ENCODE data around the gene PALM.
A peak's percentile ranks its signal among the peaks of the same experiment; 100 is the strongest.
"Not testable (repeated sequence)": the region's sequence is repeated elsewhere in the genome, so short reads cannot be mapped to it uniquely, and the experiment has no call there.

The PALM gene

GRCh38 chr19:708154-709143 lies at the start of gene PALM:
Gene PALM, plus strand, starts transcription at chr19:708935. Its CDS starts 212 bp downstream, at chr19:709147.
- DNase-seq (ENCODE audit: low read depth in 3 of 3): no peak

GRCh38 chr19:660793-661426 lies 47.8 kb upstream of the PALM start:
- no peak for DNase-seq (ENCODE audit: low read depth in 3 of 3)

- peak in 2 of 3 experiments; percentile 44 to 47 for DNase-seq (ENCODE audit: low read depth in 3 of 3)
Observed at GRCh38 chr19:661427-662196, 47.1 kb upstream of the PALM start.

- peak; percentile 49 to 60 (median 56) for DNase-seq (ENCODE audit: low read depth in 3 of 3)
Observed at GRCh38 chr19:662207-662961, 46.4 kb upstream of the PALM start.

GRCh38 chr19:662962-663681 lies 45.6 kb upstream of the PALM start, which contains the start of gene RNF126:
Gene RNF126, minus strand, starts transcription at chr19:663214. Its CDS starts 93 bp downstream, at chr19:663121.
- peak; percentile 94 to 96 (median 95) for DNase-seq (ENCODE audit: low read depth in 3 of 3)

- no peak for DNase-seq (ENCODE audit: low read depth in 3 of 3)
Observed at GRCh38 chr19:663682-664117, 45.0 kb upstream of the PALM start.

GRCh38 chr19:664913-665443 lies 43.8 kb upstream of the PALM start:
- peak; percentile 66 to 71 (median 68) for DNase-seq (ENCODE audit: low read depth in 3 of 3)

- DNase-seq (ENCODE audit: low read depth in 3 of 3): not testable (repeated sequence)
Observed at GRCh38 chr19:666985-667573, 41.7 kb upstream of the PALM start.

- DNase-seq (ENCODE audit: low read depth in 3 of 3): not testable (repeated sequence)
Observed at GRCh38 chr19:668675-669434, 39.9 kb upstream of the PALM start.

- no peak for DNase-seq (ENCODE audit: low read depth in 3 of 3)
Observed at GRCh38 chr19:670609-671075, 38.1 kb upstream of the PALM start.

GRCh38 chr19:674282-675151 lies 34.2 kb upstream of the PALM start:
- no peak for DNase-seq (ENCODE audit: low read depth in 3 of 3)

GRCh38 chr19:676007-676338 lies 32.8 kb upstream of the PALM start:
- no peak for DNase-seq (ENCODE audit: low read depth in 3 of 3)

- no peak for DNase-seq (ENCODE audit: low read depth in 3 of 3)
Observed at GRCh38 chr19:676339-677105, 32.2 kb upstream of the PALM start, which contains the start of gene FSTL3. Gene FSTL3, plus strand, starts transcription at chr19:676392. Its CDS starts 32 bp downstream, at chr19:676424.

- DNase-seq (ENCODE audit: low read depth in 3 of 3): no peak
Observed at GRCh38 chr19:677201-677600, 31.5 kb upstream of the PALM start.

GRCh38 chr19:677601-678436 lies 30.9 kb upstream of the PALM start:
- no peak for DNase-seq (ENCODE audit: low read depth in 3 of 3)

- no peak for DNase-seq (ENCODE audit: low read depth in 3 of 3)
Observed at GRCh38 chr19:678791-679388, 29.8 kb upstream of the PALM start.

All from stimulated activated CD4-positive, alpha-beta T cell treated with anti-CD3 and anti-CD28 coated beads, TNF-alpha, amount 100 ng/mL, for 4 hours (primary cell).